Right forelimb (tissue), 1 donor: ENCODE measurements around the gene ULK1.
A peak's percentile ranks its signal among the peaks of the same experiment; 100 is the strongest.
"Not testable (repeated sequence)": the region's sequence is repeated elsewhere in the genome, so short reads cannot be mapped to it uniquely, and the experiment has no call there.

ENCODE experiments used
- DNase-seq: peaks from one replicate; pipeline ENCODE4 v3.0.0-alpha.2; 2018

Gene ULK1

DNA sequence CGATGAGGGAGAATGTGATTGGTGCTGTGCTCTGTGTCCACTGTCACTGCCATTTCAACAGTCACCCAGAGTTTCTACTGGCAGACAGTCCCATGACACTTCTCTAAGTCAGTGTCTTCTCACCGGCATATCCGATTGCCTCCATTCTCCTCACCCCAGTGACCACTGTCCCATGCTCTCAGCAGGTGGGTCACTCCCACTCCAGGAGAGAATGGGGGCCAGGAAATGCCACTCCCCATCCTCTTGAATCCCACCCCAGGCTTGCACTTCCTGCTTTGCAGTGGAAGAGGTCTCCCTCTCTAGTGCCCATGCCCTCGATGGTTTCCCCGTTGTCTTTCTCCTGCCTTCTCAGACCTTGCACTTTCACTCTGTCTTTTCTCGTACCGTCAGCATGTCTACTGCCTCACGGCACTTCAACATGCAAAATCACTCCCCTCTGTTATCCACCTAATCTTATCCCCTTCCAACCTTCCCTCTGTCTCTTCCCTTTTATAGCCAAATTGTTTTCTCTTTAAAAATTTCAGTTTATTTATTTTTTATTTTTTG lies 53.1 kb downstream of the ULK1 start:
- no peak for DNase-seq

DNA sequence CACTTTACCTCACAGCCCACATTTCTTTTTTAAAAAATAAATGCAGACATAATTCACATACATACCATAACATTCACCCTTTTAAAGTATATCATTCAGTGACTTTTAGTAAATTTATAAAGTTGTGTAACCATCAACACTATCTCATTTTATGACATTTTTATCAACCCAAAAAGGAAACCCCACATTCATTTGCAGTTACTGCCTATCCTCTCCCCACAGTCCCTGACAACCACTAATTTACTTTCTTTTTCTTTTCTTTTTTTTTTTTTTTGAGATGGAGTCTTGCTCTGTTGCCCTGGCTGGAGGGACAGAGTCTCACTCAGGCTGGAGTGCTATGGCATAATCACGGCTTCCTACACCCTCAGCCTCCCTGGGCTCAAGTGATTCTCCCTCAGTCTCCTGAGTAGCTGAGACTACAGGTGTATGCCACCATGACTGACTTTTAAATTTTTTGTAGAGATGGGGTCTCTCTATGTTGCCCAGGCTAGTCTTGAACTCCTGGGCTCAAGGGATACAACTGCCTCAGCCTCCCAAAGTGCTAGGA lies 53.8 kb downstream of the ULK1 start:
- DNase-seq: no peak

DNA sequence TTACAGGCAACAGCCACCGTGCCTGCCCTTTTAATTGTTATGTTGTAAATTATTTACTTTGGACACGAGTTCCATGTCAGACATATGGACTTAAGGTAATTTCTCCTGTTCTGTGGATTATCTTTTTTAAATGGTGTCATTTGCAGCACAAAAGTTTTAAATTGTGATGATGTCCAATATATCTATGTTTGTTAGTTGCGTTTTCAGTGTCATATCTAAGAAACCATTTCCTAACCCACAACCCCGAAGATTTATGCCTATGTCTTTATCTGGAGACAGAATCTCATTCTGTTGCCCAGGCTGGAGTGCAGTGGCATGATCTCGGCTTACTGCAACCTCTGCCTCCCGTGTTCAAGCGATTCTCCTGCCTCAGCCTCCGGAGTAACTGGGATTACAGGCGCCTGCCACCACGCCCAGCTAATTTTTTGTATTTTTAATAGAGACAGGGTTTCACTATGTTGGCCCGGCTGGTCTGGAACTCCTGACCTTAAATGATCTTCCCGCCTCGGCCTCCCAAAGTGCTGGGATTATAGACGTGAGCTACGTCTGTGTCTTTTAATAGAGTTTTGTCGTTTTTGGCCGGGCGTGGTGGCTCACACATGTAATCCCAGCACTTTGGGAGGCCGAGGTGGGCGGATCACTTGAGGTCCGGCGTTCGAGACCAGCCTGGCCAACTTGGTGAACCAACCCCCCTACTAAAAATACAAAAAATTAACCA lies 54.5 kb downstream of the ULK1 start:
- DNase-seq: not testable (repeated sequence)

DNA sequence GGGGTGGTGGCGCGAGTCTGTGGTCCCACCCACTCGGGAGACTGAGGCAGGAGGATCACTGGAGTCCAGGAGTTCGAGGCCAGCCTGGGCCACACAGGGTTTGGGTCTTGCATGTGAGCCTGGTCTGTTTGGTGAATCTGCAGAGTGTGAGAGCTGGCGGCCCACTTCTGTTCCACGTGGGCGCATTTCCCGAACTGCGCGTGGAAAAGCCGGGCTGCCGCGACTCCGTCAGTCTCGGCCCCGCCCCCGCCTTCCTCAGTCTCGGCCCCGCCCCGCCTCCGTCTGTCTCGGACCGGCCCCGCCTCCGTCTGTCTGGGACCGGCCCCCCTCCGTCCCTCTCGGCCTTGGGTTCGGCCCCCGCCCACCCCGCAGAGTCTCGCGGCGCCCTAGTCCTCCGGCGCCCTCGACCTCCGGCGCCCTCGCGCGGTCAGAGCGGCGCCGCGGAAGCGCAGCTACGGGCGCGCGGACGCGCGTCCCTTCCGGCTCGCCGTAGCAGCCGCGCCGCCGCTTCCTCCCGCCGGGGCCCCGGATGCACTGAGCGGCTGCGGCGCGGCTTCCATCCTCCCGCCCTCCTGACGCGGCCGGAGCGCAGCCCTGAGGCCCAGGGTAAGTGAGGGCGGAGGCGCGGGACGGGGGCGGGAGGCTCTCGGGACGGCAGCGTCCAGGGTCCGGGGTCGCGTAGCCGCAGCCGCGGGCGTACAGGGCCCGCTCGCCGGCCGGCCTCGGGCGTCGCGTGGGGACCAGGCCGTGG lies 55.2 kb downstream of the ULK1 start, which contains the start of gene EP400:
Gene EP400, plus strand, starts transcription at position 512 of the 751 bp plus-strand sequence. CDS start 10,678 bp downstream, outside the sequence.
- DNase-seq: peak; percentile 95

DNA sequence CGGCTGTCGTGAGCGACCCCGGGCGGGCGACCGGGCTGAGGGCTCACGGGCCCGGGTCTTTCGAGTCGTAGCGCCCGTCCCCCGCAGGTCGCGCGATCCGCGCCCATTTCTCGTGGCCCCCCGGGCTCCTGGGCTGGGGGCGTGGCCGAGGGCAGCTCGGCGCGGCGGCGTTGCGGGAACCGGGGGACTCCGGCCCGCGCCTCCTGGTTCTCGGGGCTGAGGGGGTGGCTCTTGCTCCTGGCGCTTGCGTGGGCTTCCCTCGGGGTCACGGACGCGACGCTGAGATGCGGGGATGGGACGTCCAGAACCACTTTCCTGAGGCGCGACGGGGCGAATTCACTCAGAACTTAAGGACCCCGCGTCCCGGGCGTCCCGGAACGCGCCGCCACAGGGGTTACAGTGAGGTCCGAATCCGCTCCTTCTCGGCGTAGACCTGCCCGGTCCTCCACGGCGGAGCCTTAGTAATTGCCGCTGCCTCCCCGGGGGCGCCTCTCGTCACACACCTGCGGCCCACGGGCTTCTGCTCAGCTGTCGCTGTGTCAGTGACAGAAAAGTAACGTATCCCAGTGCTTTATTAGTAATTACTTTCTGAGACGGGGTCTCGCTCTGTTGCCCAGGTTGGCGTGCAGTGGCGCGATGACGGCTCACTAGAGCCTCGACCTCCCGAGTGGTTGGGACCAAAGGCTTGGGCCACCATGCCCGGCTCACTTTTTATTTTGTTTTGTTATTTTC lies 55.9 kb downstream of the ULK1 start:
- peak; percentile 63 for DNase-seq

DNA sequence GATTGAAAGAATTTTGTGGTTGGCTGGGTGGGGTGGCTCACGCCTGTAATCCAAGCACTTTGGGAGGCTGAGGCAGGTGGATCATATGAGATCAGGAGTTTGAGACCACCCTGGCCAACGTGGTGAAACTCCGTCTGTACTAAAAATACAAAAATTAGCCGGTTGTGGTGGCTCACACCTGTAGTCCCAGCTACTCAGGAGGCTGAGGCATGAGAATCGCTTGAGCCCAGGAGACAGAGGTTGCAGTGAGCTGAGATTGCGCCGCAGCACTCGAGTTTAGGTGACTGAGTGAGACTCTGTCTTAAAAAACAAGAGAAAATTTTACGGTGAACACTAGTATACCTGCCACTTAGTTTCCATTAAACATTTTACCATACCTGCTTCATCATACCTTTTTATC lies 59.4 kb downstream of the ULK1 start:
- DNase-seq: not testable (repeated sequence)

DNA sequence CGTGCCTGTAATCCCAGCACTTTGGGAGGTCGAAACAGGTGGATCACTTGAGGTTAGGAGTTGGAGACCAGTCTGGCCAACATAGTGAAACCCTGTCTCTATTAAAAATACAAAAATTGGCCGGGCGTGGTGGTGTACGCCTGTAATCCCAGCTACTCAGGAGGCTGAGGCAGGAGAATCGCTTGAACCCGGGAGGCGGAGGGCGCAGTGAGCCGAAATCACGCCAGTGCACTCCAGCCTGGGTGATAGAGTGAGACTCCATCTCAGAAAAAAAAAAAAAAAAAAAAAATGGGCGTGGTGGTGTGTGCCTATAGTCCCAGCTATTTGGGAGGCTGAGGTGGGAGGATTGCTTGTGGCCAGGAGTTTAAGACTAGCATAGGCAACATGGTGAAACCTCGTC lies 60.0 kb downstream of the ULK1 start:
- not testable (repeated sequence) for DNase-seq

DNA sequence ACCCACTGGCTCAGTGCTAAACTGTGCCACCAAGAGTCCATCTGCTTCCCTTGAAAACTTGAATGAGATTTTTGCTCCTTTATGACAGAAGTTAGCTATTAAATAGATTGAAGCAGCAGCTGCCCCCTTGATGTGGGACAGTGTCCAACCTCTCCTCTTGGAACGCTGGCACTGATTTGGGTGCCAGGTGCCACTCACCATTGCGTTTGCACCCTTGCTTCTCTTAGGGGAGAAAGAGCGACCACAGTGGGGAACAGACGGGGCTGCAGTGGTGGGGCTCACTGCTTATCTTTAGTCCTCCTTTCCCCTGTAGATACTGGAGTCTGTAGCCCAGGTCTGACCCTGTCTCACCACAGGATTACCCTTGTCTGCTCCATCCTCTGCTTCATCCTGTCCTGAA lies 64.7 kb downstream of the ULK1 start:
- DNase-seq: no peak

DNA sequence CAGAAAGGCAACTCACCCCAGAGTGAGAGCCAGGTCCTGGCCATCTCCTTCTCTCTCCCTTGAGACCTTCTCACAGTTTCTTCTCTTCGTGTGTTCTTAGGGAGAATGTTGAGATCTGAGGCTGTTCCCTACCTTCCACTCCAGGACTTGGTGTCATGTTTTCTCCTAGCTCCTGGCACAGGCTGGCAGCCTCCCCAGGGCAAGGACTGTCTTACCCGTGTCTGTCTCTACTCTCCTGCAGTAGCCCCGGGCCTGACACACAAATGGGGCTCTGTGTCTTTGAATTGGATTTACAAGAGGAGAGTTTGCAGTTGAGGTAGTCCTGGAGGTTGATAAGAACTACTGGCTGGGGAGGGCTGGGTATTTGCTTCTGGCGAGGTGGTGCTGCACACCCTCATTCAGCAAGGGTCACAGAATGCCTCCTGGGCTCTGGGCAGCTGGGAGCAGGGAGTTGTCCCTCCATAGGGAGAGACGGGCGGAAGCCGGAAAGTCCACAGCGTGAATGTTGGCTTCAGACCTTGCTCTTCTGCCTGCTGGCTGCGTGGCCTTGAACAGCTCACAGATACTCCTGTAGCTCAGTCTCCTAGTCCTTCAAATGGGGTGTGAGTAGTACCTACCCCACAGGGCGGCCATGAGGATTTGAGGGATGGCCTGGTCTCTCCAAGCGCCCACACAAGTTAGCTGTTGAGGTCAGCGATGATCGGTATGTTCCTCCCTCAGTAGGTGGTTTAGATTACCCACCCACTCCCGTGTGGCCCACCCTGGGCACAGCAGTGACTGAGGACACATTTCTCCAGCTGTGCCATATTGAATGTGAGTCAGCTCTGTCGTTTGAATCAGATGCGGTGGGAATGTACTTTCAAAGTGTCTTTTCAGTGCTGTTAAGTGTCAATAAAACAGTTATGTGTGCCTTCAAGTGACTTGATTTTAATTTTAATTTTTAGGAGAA lies 65.5 kb downstream of the ULK1 start:
- DNase-seq: no peak

DNA sequence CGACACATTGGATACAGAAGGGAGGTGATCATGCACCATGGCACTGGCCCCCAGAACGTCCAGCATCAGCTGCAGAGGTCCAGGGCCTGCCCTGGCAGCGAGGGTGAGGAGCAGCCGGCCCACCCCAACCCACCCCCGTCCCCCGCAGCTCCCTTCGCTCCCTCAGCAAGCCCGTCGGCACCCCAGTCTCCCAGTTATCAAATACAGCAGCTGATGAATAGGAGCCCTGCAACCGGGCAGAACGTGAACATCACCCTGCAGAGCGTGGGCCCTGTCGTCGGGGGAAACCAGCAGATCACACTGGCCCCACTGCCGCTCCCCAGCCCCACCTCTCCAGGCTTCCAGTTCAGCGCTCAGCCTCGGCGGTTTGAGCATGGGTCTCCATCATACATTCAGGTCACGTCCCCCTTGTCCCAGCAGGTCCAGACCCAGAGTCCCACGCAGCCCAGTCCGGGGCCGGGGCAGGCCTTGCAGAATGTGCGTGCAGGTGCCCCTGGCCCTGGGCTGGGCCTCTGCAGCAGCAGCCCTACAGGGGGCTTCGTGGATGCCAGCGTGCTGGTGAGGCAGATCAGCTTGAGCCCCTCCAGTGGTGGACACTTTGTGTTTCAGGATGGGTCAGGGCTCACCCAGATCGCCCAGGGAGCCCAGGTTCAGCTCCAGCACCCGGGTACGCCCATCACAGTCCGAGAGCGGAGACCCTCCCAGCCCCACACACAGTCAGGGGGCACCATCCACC lies 66.3 kb downstream of the ULK1 start:
- DNase-seq: not testable (repeated sequence)

DNA sequence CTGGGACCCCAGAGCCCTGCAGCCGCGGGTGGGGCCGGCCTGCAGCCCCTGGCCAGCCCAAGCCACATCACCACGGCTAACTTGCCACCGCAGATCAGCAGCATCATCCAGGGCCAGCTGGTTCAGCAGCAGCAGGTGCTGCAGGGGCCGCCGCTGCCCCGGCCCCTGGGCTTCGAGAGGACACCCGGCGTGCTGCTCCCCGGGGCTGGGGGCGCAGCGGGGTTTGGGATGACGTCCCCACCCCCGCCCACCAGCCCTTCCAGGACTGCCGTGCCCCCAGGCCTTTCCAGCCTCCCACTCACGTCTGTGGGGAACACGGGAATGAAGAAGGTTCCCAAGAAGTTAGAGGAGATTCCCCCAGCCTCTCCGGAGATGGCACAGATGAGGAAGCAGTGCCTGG lies 66.9 kb downstream of the ULK1 start:
- DNase-seq: not testable (repeated sequence)

DNA sequence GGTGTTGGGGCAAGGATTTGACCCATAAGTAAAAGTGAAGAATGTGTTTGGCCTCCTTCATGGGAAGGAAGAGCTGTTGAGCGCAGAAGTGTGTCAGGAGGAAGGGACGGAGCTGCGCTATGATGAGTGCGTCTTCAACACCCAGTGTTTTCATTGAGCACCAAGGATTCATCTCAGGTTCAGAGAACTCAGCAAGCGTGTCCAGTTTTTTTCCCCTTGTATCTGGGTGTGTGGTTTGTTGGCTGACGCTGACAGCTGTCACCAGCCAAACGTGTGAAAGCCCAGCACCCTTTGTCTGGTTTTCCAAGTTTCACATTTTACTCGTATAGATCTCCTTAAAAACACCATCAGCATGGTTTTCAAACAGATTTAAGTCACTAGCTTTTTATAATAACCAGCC lies 67.6 kb downstream of the ULK1 start:
- no peak for DNase-seq

DNA sequence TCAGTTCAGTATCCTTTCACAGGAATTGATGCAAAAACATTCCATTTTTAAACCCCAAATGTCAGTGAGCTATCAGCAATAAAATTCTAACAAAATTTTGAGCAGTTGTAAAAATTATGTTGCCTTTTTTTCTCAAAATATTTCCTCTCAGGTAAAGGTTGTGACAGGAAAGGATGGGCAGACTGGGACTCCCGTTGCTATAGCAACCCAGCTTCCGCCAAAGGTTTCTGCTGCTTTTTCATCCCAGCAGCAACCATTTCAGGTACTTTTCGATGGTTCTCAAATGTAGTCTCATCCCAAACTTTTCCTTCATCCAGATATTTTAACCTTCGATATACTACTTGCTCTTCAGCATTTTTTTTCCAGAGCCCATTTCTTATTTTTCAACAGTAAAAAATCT lies 69.0 kb downstream of the ULK1 start:
- no peak for DNase-seq

DNA sequence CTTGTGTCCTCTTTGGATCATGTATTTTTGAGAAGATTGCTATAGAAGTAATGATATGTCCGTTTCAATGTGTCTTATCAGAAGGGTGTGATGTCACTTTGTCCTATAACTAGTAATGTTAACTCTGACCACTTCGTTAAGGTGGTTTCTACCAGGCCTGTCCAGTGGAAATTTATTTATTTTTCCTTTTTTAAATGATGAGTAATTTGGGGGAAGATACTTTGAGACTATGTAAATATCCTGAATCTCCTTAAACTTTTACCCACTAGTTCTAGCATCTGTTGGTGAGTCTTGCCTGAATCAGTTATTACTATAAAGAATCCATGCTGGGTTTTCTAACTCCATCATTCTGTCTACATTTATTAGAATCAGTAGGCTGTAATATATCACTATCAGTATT lies 70.7 kb downstream of the ULK1 start:
- DNase-seq: no peak

DNA sequence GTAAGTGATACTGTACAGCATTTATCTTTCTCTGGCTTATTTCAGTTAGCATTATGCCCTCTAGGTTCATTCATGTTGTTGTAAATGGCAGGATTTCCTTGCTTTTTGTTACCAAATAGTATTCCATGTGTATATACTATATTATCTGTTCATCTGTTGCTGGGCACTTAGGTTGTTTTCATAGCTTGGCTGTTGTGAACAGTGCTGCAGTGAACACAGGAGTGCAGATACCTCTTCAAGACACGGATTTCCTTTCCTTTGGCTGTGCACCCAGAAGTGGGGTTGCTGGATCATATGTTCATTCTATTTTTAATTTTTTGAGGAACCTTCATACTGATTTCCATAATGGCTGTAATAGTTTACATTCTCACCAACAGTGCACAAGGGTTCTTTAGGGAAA lies 76.8 kb downstream of the ULK1 start:
- DNase-seq: no peak
